Measurements from ENCODE around the gene VEGFD. TPM values are rescaled to one million over a fixed set of nuclear protein-coding genes. Genes with fewer than 3 reads are reported as not detected.

The VEGFD gene
- total RNA-seq, 4 donors from 2014 or later = 1.7 to 7.4 (median 1.9) TPM

DNA sequence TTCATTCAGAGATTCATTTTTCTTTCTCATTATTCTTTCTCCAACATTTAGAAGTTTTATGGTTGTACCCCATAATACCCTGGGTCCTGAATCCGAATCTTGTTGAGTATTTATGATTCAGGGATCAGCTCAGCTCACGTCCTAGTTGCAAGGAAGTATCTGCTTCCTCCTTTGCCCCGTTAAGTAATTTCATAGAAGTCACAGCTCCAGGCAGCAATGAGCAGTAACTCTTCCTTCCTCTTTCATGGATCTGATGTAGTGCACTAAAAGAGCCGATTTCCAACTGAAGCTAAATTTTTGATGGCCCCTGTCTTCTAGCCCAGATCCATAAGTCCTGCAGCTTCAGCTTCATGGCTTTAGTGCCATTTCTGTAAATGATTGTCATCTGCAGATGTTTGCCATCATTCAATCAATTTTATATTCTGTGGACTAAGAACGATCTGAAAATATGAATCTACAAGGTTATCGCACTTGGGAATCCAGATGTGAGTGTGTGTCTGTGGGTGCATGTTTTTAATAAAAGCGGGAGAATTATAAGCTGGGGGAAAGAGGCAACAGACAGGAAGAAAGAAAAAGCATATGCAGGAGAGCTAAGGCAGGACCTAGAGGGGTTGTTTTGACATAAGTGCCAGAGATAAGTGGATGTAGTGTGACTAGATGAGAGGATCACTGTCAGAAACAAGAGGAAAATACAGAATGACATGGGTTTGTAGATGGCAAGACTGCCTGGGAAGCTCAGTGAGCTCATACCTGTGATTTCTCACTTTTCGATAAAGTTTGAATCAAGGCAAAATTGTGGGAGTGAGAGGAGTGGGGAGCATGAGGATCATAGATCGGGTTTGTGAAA, 17.5 kb downstream of the VEGFD start:
- no peak for DNase-seq
- 81 to 87% methylated on average over 9 of the region's 9 CpGs for WGBS, 2 donors
- Histone ChIP-seq H3K27ac (no peak overlapping the region), H3K36me3 (no peaks in the 10 kb centered on the region), H3K4me1 (no peaks in the 10 kb centered on the region), H3K9me3 (no peaks in the 10 kb centered on the region), H3K4me3 (replicated peaks in 1 of 3) (no peak overlapping the region), H3K27me3 (no peaks in the 10 kb centered on the region)
- TF ChIP-seq, protein P1, sequence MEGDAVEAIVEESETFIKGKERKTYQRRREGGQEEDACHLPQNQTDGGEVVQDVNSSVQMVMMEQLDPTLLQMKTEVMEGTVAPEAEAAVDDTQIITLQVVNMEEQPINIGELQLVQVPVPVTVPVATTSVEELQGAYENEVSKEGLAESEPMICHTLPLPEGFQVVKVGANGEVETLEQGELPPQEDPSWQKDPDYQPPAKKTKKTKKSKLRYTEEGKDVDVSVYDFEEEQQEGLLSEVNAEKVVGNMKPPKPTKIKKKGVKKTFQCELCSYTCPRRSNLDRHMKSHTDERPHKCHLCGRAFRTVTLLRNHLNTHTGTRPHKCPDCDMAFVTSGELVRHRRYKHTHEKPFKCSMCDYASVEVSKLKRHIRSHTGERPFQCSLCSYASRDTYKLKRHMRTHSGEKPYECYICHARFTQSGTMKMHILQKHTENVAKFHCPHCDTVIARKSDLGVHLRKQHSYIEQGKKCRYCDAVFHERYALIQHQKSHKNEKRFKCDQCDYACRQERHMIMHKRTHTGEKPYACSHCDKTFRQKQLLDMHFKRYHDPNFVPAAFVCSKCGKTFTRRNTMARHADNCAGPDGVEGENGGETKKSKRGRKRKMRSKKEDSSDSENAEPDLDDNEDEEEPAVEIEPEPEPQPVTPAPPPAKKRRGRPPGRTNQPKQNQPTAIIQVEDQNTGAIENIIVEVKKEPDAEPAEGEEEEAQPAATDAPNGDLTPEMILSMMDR (IDR thresholded peaks at IDR 0.05) = no peak
- no peak for TF ChIP-seq POLR2A (IDR thresholded peaks at IDR 0.05)
- intact Hi-C loops (cut with DNase I) = no loop called here

DNA sequence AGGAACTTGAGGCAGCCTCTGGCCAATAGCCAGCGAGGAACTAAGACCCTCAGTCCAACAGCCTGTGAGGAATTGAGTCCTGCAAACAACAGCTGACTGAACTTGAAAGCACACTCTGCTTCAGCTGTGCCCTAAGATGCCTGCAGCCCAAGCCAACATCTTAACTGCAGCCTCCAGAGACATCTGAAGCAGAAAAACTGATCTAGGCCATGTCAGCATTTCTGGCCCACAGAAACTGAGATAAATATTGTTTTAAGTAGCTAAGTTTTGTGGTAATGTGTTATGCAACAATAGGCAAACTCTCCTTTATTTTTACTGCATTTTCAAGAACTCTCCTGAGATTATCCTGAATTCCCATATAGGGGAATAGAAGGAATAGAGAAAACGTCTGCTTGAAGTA, 24.5 kb downstream of the VEGFD start:
- no peaks in the 10 kb centered on the region for H3K27me3 ChIP-seq
- no peaks in the 10 kb centered on the region for H3K4me1 ChIP-seq
- H3K27ac ChIP-seq = no peak overlapping the region
- H3K36me3 ChIP-seq = no peaks in the 10 kb centered on the region
- no peak for TF ChIP-seq POLR2A (IDR thresholded peaks at IDR 0.05)
- TF ChIP-seq, protein P1 (IDR thresholded peaks at IDR 0.05) = no peak
- intact Hi-C loops (cut with DNase I) = no loop called here
- DNase-seq = no peak
- H3K4me3 ChIP-seq (replicated peaks in 1 of 3) = no peak overlapping the region
- H3K9me3 ChIP-seq = no peaks in the 10 kb centered on the region
- WGBS, 2 donors = 40 to 76% methylated on average over 1 to 2 of the region's 2 CpGs

GRCh38 chrX:15358533-15358932, 25.7 kb downstream of the VEGFD start:
- H3K36me3 ChIP-seq = no peaks in the 10 kb centered on the region
- no peak overlapping the region for H3K27ac ChIP-seq
- TF ChIP-seq, protein P1 (IDR thresholded peaks at IDR 0.05) = no peak
- no peak for TF ChIP-seq POLR2A (IDR thresholded peaks at IDR 0.05)
- H3K4me3 ChIP-seq (replicated peaks in 1 of 3) = no peak overlapping the region
- H3K9me3 ChIP-seq = no peaks in the 10 kb centered on the region
- H3K4me1 ChIP-seq = no peaks in the 10 kb centered on the region
- no peak for DNase-seq
- 88 to 92% methylated on average over 2 of the region's 2 CpGs for WGBS, 2 donors
- H3K27me3 ChIP-seq = no peaks in the 10 kb centered on the region
- intact Hi-C loops (cut with DNase I) = no loop called here

GRCh38 chrX:15356444-15356843, 27.8 kb downstream of the VEGFD start:
- H3K36me3 ChIP-seq = no peaks in the 10 kb centered on the region
- no peak for TF ChIP-seq POLR2A (IDR thresholded peaks at IDR 0.05)
- TF ChIP-seq, protein P1 (IDR thresholded peaks at IDR 0.05) = no peak
- H3K9me3 ChIP-seq = no peaks in the 10 kb centered on the region
- H3K27me3 ChIP-seq = no peaks in the 10 kb centered on the region
- DNase-seq = no peak
- H3K4me3 ChIP-seq (replicated peaks in 1 of 3) = no peak overlapping the region
- intact Hi-C loops (cut with DNase I) = no loop called here
- no peak overlapping the region for H3K27ac ChIP-seq
- no peaks in the 10 kb centered on the region for H3K4me1 ChIP-seq
- WGBS, 2 donors = 28 to 29% methylated on average over 1 of the region's 1 CpG

- no peaks in the 10 kb centered on the region for H3K9me3 ChIP-seq
- no peaks in the 10 kb centered on the region for H3K27me3 ChIP-seq
- TF ChIP-seq, protein P1 (IDR thresholded peaks at IDR 0.05) = no peak
- TF ChIP-seq POLR2A (IDR thresholded peaks at IDR 0.05) = no peak
- no peaks in the 10 kb centered on the region for H3K4me1 ChIP-seq
- peak; percentile 7 to 29 for DNase-seq
- H3K36me3 ChIP-seq = no peaks in the 10 kb centered on the region
- intact Hi-C loops (cut with DNase I) = no loop called here
- 46 to 56% methylated on average over 8 of the region's 8 CpGs for WGBS, 2 donors
- no peak overlapping the region for H3K27ac ChIP-seq
- no peak overlapping the region for H3K4me3 ChIP-seq (replicated peaks in 1 of 3)
These were observed 33.8 kb downstream of the VEGFD start for GRCh38 chrX:15350329-15350996.

All from thyroid gland (tissue), 4 donors.